GM19043 (cell line): Measurements from ENCODE around the gene PARP8.

Experiments used
- ATAC-seq: cut with Tn5 transposase; IDR thresholded peaks from one replicate; pipeline ENCODE4 v1.9.1; 2021; ENCODE audit warnings: low read depth; ENCODE audit not compliant: unreplicated experiment

PARP8 gene

DNA sequence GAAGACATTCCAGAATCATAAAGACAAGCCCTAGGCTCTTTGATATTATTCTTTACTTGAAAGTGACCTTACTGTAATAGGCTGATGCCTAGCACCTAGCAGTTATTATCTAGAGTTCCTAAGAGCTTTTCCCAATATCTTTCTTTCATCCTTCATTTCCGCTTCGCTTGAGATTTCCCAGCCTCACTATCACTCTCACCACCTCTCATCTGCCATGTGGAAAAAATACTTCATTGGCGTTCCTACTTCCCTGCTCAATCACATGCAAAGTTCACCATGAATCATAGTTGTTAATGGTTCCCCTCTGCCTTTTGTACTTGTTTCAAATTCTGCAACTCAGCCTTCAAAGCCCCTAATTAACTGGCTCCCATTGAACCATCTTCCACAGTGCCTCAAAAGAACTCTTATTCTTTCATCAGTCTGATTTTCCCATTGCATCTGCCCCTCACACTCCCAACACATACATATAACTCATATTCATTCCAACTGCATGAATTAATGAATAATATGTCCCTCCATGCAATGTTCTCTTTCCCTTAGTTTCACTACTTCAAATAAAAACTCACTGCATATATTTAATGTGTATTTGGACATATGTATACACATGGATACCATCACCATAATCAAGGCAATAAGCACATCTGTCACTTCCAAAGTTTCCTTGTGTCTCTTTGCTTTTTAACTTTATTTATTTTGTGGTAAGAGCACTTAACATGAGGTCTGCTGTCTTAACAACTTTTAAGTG lies 221.6 kb downstream of the PARP8 start:
- ATAC-seq = no peak

- no peak for ATAC-seq
These were observed 222.3 kb downstream of the PARP8 start for GRCh38 chr5:50888751-50889150.

- ATAC-seq = no peak
These were observed 223.4 kb downstream of the PARP8 start for GRCh38 chr5:50889790-50890189.
